H9 (cell line): ENCODE data around the gene LYST. TPM values are rescaled to one million over a fixed set of nuclear protein-coding genes. Genes with fewer than 3 reads are reported as not detected.

ENCODE experiments used
- DNase-seq: peaks from one replicate; pipeline ENCODE4 v3.0.0-alpha.2; 2017
- H2AFZ ChIP-seq: one replicate; pipeline ENCODE4 v1.6.1; 2013; ENCODE audit warnings: mild to moderate bottlenecking, low read length, control low read depth, moderate library complexity
- H2AK5ac ChIP-seq: 2 replicates; pipeline ENCODE4 v1.6.1; 2013; ENCODE audit warnings: low read length, control low read depth, mixed read lengths; ENCODE audit not compliant: insufficient read length
- H2BK120ac ChIP-seq: one replicate; pipeline ENCODE4 v1.6.1; 2013; ENCODE audit warnings: low read depth, mild to moderate bottlenecking, low read length, control low read depth, inconsistent platforms; ENCODE audit not compliant: poor library complexity, severe bottlenecking
- H2BK12ac ChIP-seq: 2 replicates; pipeline ENCODE4 v1.6.1; 2013; ENCODE audit warnings: low read length, control low read depth, mixed read lengths, low read depth; ENCODE audit not compliant: insufficient read length
- H2BK15ac ChIP-seq: 2 replicates; pipeline ENCODE4 v1.6.1; 2013; ENCODE audit warnings: low read depth, low read length, control low read depth
- H2BK20ac ChIP-seq: one replicate; pipeline ENCODE4 v1.6.1; 2013; ENCODE audit warnings: low read depth, mild to moderate bottlenecking, low read length, control low read depth, inconsistent platforms; ENCODE audit not compliant: poor library complexity, severe bottlenecking
- H2BK5ac ChIP-seq: 2 replicates; pipeline ENCODE4 v1.6.1; 2013; ENCODE audit warnings: low read length, control low read depth, mixed read lengths; ENCODE audit not compliant: insufficient read length
- H3K14ac ChIP-seq: 2 replicates; pipeline ENCODE4 v1.6.1; 2013; ENCODE audit warnings: low read length, control low read depth; ENCODE audit not compliant: insufficient read depth
- H3K18ac ChIP-seq: 2 replicates; pipeline ENCODE4 v1.6.1; 2013; ENCODE audit warnings: low read depth, mild to moderate bottlenecking, mixed read lengths, low read length, control low read depth; ENCODE audit not compliant: insufficient read length
- H3K23ac ChIP-seq: 2 replicates; pipeline ENCODE4 v1.6.1; 2013; ENCODE audit warnings: low read length, control low read depth, mixed read lengths, low read depth; ENCODE audit not compliant: insufficient read length
- H3K23me2 ChIP-seq: 2 replicates; pipeline ENCODE4 v1.6.1; 2013; ENCODE audit warnings: low read depth, mild to moderate bottlenecking, mixed read lengths, low read length, control low read depth; ENCODE audit not compliant: insufficient read length, poor library complexity, severe bottlenecking
- H3K27ac ChIP-seq: 2 replicates; pipeline ENCODE4 v1.5.1; 2013; ENCODE audit warnings: low read length, control low read depth, mixed read lengths, low read depth; ENCODE audit not compliant: insufficient read length
- H3K27me3 ChIP-seq: 2 replicates; pipeline ENCODE4 v1.6.1; 2013; ENCODE audit warnings: low read length, control low read depth, inconsistent platforms; ENCODE audit not compliant: insufficient read depth
- H3K4ac ChIP-seq: 2 replicates; pipeline ENCODE4 v1.6.1; 2013; ENCODE audit warnings: low read depth, mild to moderate bottlenecking, control low read depth, inconsistent platforms, low read length, moderate library complexity
- H3K4me1 ChIP-seq: 2 replicates; pipeline ENCODE4 v1.6.1; 2013; ENCODE audit warnings: low read length, control low read depth, inconsistent platforms; ENCODE audit not compliant: insufficient read depth
- H3K4me2 ChIP-seq: 2 replicates; pipeline ENCODE4 v1.6.1; 2013; ENCODE audit warnings: low read length, control low read depth, mixed read lengths; ENCODE audit not compliant: insufficient read length, insufficient read depth
- H3K56ac ChIP-seq: 2 replicates; pipeline ENCODE4 v1.6.1; 2013; ENCODE audit warnings: low read depth, mild to moderate bottlenecking, mixed read lengths, low read length, control low read depth; ENCODE audit not compliant: insufficient read length
- H3K79me1 ChIP-seq: 2 replicates; pipeline ENCODE4 v1.6.1; 2013; ENCODE audit warnings: low read depth, mild to moderate bottlenecking, moderate library complexity, low read length, control low read depth, inconsistent platforms; ENCODE audit not compliant: insufficient read depth, poor library complexity, severe bottlenecking
- H3K79me2 ChIP-seq: 2 replicates; pipeline ENCODE4 v1.6.1; 2013; ENCODE audit warnings: low read length, control low read depth, inconsistent platforms; ENCODE audit not compliant: insufficient read depth
- H3K9ac ChIP-seq: 2 replicates; pipeline ENCODE4 v1.6.1; 2013; ENCODE audit warnings: low read length, control low read depth, mixed read lengths; ENCODE audit not compliant: insufficient read length; ENCODE audit errors: extremely low read depth
- H3K9me3 ChIP-seq: one replicate; pipeline ENCODE4 v1.6.1; 2013; ENCODE audit warnings: low read depth, low read length, inconsistent platforms; ENCODE audit not compliant: control insufficient read depth
- H3T11ph ChIP-seq: one replicate; pipeline ENCODE4 v1.6.1; 2013; ENCODE audit warnings: mild to moderate bottlenecking, low read length, control low read depth, inconsistent platforms
- H4K20me1 ChIP-seq: one replicate; pipeline ENCODE4 v1.6.1; 2013; ENCODE audit not compliant: control insufficient read depth, insufficient read length, insufficient read depth
- H4K5ac ChIP-seq: 2 replicates; pipeline ENCODE4 v1.6.1; 2013; ENCODE audit warnings: low read depth, mild to moderate bottlenecking, mixed read lengths, low read length, control low read depth; ENCODE audit not compliant: insufficient read length
- H4K8ac ChIP-seq: replicated peaks from 2 replicates; pipeline ENCODE4 v1.6.1; 2013; ENCODE audit warnings: low read length, control low read depth, mixed read lengths, low read depth; ENCODE audit not compliant: insufficient read length
- H4K91ac ChIP-seq: 2 replicates; pipeline ENCODE4 v1.6.1; 2013; ENCODE audit warnings: low read depth, mild to moderate bottlenecking, moderate library complexity, mixed read lengths, low read length, control low read depth; ENCODE audit not compliant: insufficient read length
- H3K27ac Mint-ChIP-seq, 3 experiments: 2 replicates in 2 of 3; 3 replicates in 1 of 3; pipeline ENCODE4 v1.8.0; 2020 to 2021; ENCODE audit warnings: mixed read lengths in 3 of 3, mild to moderate bottlenecking in 1 of 3, moderate library complexity in 1 of 3
- H3K27me3 Mint-ChIP-seq: 2 replicates; pipeline ENCODE4 v1.8.0; 2021; ENCODE audit warnings: low read depth, mild to moderate bottlenecking, moderate library complexity, mixed read lengths
- H3K36me3 Mint-ChIP-seq, 3 experiments: 2 replicates in 2 of 3; 3 replicates in 1 of 3; pipeline ENCODE4 v1.8.0; 2020 to 2021; ENCODE audit warnings: low read depth in 3 of 3, mixed read lengths in 3 of 3; ENCODE audit not compliant: insufficient read depth in 1 of 3
- H3K4me1 Mint-ChIP-seq, 2 experiments: 2 replicates each; pipeline ENCODE4 v1.8.0; 2020; ENCODE audit warnings: mixed read lengths in 2 of 2
- H3K4me3 Mint-ChIP-seq, 2 experiments: 2 replicates in 1 of 2; 3 replicates in 1 of 2; pipeline ENCODE4 v1.8.0; 2020 to 2021; ENCODE audit warnings: mild to moderate bottlenecking in 2 of 2, mixed read lengths in 2 of 2, moderate library complexity in 1 of 2
- H3K9me3 Mint-ChIP-seq, 2 experiments: 2 replicates in 1 of 2; 3 replicates in 1 of 2; pipeline ENCODE4 v1.8.0; 2020; ENCODE audit warnings: mild to moderate bottlenecking in 2 of 2, mixed read lengths in 2 of 2, moderate library complexity in 1 of 2
- WGBS: extraction: QIAGEN DNeasy Blood & Tissue Kit; methylation state at CpG from one replicate; pipeline ENCODE4 v1.1.7; 2013; ENCODE audit warnings: missing lambda C conversion rate, low lambda C conversion rate, mixed read lengths; ENCODE audit not compliant: insufficient read length; ENCODE audit errors: extremely low coverage; 5-methylcytosine and 5-hydroxymethylcytosine counted together
- total RNA-seq: library from RNA; stranded (reverse); gene quantifications from 2 replicates; pipeline ENCODE4 v1.2.1, GENCODE V29; 2021
- TF ChIP-seq, protein P1 (sequence below): fragments of 200-600 bp; sonication (generic); conservative IDR thresholded peaks from 3 replicates; pipeline ENCODE4 v1.8.0; 2021; ENCODE audit warnings: antibody characterized with exemption, mild to moderate bottlenecking

Gene LYST
- total RNA-seq, 1 experiment from 2014 or later, result 0.13 TPM

- peaks cover 2% of the 10 kb centered on the region; the same call in 1 of the 2 replicates for H3K27me3 ChIP-seq
- H4K91ac ChIP-seq, result no peak overlapping the region
- H2AK5ac ChIP-seq, result no peak overlapping the region
- TF ChIP-seq, protein P1, sequence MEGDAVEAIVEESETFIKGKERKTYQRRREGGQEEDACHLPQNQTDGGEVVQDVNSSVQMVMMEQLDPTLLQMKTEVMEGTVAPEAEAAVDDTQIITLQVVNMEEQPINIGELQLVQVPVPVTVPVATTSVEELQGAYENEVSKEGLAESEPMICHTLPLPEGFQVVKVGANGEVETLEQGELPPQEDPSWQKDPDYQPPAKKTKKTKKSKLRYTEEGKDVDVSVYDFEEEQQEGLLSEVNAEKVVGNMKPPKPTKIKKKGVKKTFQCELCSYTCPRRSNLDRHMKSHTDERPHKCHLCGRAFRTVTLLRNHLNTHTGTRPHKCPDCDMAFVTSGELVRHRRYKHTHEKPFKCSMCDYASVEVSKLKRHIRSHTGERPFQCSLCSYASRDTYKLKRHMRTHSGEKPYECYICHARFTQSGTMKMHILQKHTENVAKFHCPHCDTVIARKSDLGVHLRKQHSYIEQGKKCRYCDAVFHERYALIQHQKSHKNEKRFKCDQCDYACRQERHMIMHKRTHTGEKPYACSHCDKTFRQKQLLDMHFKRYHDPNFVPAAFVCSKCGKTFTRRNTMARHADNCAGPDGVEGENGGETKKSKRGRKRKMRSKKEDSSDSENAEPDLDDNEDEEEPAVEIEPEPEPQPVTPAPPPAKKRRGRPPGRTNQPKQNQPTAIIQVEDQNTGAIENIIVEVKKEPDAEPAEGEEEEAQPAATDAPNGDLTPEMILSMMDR, result no peak
- H3K27ac ChIP-seq, result no peak overlapping the region
- H3K9ac ChIP-seq, result no peak overlapping the region
- H2BK5ac ChIP-seq, result no peak overlapping the region
- H3K4me1 ChIP-seq, result no peaks in the 10 kb centered on the region; the same call in 1 of the 2 replicates
- H3K23ac ChIP-seq, result no peak overlapping the region
- H3K4me2 ChIP-seq, result no peak overlapping the region
- H4K20me1 ChIP-seq, result no peaks in the 10 kb centered on the region
- H4K8ac ChIP-seq, result no peak overlapping the region
- H2BK15ac ChIP-seq, result no peak overlapping the region
- WGBS, result no CpG with 5 or more reads among the region's 1 CpG
- no peak overlapping the region for H3K14ac ChIP-seq
- H2AFZ ChIP-seq, result no peak overlapping the region
- H3K23me2 ChIP-seq, result peaks cover 1% of the 10 kb centered on the region
- Mint-ChIP-seq H3K36me3 (no peaks in the 10 kb centered on the region), H3K4me3 (no peak overlapping the region), H3K27me3 (peaks cover 26% of the 10 kb centered on the region), H3K9me3 (no peaks in the 10 kb centered on the region; a peak in 1 of 5 replicates), H3K4me1 (peaks cover 6 to 8% of the 10 kb centered on the region in 2 experiments), H3K27ac (no peak overlapping the region)
- H3K9me3 ChIP-seq, result no peaks in the 10 kb centered on the region
- no peak overlapping the region for H3K56ac ChIP-seq
- no peak overlapping the region for H3K4ac ChIP-seq
- no peak overlapping the region for H2BK120ac ChIP-seq
- no peak for DNase-seq
- H3K18ac ChIP-seq, result no peak overlapping the region
- no peak overlapping the region for H2BK20ac ChIP-seq
- no peaks in the 10 kb centered on the region for H3K79me2 ChIP-seq
- H3T11ph ChIP-seq, result no peak overlapping the region
- no peak overlapping the region for H4K5ac ChIP-seq
- no peaks in the 10 kb centered on the region for H3K79me1 ChIP-seq
- H2BK12ac ChIP-seq, result no peak overlapping the region
Measured at GRCh38 chr1:235860829-235861228, 5.9 kb downstream of the LYST start.
